Brain microvascular endothelial cell (primary cell): Measurements from ENCODE around the gene RNU1-4.
"Not testable (repeated sequence)": the region's sequence is repeated elsewhere in the genome, so short reads cannot be mapped to it uniquely, and the experiment has no call there.

Experiments used
- DNase-seq: peaks from one replicate; pipeline ENCODE4 v3.0.0-alpha.2; 2020
- H3K27ac ChIP-seq: fragments of 250-450 bp; sonication (Bioruptor Pico); 2 replicates; pipeline ENCODE4 v1.5.1; 2020; ENCODE audit warnings: mild to moderate bottlenecking, moderate library complexity
- H3K27me3 ChIP-seq: fragments of 250-450 bp; sonication (Bioruptor Pico); replicated peaks from 2 replicates; pipeline ENCODE4 v1.5.1; 2020; ENCODE audit warnings: mild to moderate bottlenecking
- H3K36me3 ChIP-seq: fragments of 250-450 bp; sonication (Bioruptor Pico); replicated peaks from 2 replicates; pipeline ENCODE4 v1.5.1; 2020; ENCODE audit warnings: mild to moderate bottlenecking
- H3K4me3 ChIP-seq: 2 replicates; pipeline ENCODE4 v1.5.1; 2011; ENCODE audit warnings: low read depth, mild to moderate bottlenecking, control low read depth, low read length, moderate library complexity
- in situ Hi-C: cut with HindIII; loops from 2 replicates; pipeline ENCODE4 v1.10.0; 2017; ENCODE audit warnings: low sequenced_read_pairs, low pct_ligation_motif_present

RNU1-4 gene

GRCh38 chr1:16740047-16740964, at the start of gene RNU1-4:
RNU1-4 (plus strand) TSS chr1:16740516.
- H3K27me3 ChIP-seq, H3K4me3 ChIP-seq, in situ Hi-C loops, H3K27ac ChIP-seq, DNase-seq, H3K36me3 ChIP-seq: not testable (repeated sequence)

DNA sequence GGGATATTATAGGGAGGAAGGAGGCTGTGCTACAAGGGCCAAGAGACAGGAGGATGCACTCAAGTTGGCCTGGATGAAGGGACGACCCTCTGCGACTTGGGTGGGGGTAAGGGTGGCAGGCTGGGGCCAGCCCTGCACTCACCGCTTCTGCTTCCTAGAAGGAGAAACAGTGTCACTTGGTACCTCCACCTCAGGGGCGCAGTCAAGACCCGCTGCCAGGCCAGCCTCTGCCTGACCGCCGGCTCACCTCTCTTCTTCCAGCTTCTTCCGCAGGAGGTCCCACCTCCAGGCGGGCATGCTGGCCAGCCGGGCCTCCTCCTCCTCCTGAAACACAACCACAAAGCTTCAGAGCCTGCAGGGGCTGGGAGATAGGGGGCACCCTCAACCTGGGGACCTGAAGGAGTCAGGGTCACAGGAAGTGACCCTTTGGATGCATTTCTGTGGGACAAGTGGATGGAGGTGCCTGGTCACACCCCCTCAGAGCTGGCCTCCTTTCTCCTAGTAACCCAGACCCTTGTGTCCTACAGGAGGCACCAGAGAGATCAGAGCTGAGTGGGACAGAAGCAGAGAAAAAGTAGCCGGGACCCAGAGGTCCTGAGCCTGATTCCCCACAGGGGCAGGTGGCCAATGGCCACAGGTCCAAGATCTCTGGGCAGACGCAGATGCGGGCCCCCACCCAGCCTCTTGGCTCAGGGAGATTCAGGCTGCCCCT, 49.2 kb upstream of the RNU1-4 start:
- H3K4me3 ChIP-seq, H3K36me3 ChIP-seq, DNase-seq, in situ Hi-C loops, H3K27me3 ChIP-seq, H3K27ac ChIP-seq: not testable (repeated sequence)

- DNase-seq, H3K27ac ChIP-seq, H3K36me3 ChIP-seq, H3K4me3 ChIP-seq, in situ Hi-C loops, H3K27me3 ChIP-seq: not testable (repeated sequence)
These were observed 48.0 kb upstream of the RNU1-4 start for GRCh38 chr1:16692283-16692682.

DNA sequence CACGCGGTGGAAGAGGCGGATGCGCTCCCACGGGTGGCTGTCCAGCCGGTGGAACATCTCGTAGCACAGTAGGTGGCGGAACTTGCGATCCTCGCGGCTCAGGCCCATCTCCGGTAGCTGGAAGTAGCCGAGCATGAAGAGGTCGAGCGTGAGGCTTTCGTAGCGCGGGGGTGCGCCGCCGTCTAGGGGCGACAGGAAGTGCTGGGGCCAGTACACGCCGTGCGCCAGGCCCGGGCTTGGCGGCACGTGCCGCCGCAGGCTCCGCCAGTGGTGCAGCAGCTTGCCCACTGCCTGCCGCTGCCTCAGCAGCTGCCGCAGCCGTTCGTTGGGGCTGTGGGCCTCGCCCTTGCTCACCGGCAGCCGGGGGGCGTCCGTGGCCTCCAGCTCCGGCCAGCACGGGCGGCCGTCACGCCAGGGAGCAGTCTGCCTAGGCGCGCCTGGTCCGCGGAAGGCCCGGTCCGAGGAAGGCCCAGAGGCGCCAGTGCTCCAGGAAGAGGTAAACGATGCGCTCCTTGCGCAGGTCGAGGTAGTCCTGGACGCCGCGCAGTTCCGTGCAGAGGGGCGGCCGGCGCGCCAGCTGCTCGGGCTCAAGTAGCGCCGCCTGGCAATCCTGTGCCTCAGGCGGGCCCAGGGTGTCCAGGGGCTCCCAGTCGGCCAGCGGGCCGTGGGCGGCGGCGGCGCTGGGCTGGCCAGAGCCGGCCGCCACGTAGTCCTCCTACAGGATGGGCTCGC, 47.4 kb upstream of the RNU1-4 start:
- H3K27me3 ChIP-seq, H3K4me3 ChIP-seq, in situ Hi-C loops, H3K36me3 ChIP-seq, H3K27ac ChIP-seq, DNase-seq: not testable (repeated sequence)

- DNase-seq, H3K27me3 ChIP-seq, H3K36me3 ChIP-seq, H3K27ac ChIP-seq, H3K4me3 ChIP-seq, in situ Hi-C loops: not testable (repeated sequence)
These were observed 46.6 kb upstream of the RNU1-4 start for GRCh38 chr1:16693449-16694307.

DNA sequence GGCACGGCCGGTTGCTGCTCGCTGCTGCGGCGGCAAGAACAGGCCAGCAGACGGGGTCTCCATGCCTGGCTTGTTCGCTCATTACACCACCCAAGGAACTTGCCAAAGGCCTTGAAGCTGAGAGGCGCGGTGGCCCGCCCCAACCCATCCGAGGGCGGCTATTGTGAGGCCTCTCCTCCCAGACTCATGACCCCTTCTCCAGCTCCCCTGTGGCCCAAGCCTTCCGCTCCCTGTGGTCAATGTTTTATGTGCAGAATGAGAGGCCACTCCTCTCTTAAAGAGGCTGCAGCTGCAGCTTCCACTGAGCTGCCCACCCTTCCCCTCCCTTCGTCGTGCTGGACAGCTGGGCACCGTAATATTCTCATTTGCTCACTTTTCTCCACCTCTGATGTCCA, 46.0 kb upstream of the RNU1-4 start:
- H3K36me3 ChIP-seq, DNase-seq, in situ Hi-C loops, H3K27me3 ChIP-seq, H3K4me3 ChIP-seq, H3K27ac ChIP-seq: not testable (repeated sequence)

DNA sequence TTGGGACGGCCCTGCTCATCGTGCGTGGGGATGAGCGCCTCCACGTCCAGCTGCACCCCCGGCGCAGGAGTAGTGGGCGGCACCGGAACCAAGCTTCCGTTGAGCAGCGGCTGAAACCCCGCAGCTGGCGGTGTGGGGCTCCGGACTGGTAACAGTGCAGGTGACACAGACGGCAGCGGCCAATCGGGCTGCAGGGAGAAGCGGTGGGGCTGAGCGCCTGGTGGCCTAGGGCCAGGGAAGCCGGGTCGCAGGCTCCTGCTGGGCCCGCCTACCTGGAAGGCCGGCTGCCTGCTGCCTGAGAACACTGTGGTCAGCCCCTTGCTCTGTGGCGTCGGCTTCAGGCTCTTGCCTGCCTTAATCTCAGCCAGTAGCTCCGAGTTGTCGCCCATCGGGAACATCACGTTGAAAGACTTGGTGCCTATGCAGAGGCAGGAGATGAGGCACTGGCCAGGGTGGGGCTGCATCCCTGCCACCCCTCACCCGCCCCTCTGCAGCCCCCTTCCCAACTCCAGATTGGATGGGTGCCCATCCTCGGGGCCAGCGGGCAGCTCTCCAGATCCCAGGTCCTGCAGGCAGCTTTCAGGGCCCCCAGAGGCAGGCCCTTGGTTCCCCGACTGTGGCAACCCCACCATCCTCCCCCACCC, 43.7 kb upstream of the RNU1-4 start:
- in situ Hi-C loops, H3K27me3 ChIP-seq, DNase-seq, H3K4me3 ChIP-seq, H3K27ac ChIP-seq, H3K36me3 ChIP-seq: not testable (repeated sequence)

DNA sequence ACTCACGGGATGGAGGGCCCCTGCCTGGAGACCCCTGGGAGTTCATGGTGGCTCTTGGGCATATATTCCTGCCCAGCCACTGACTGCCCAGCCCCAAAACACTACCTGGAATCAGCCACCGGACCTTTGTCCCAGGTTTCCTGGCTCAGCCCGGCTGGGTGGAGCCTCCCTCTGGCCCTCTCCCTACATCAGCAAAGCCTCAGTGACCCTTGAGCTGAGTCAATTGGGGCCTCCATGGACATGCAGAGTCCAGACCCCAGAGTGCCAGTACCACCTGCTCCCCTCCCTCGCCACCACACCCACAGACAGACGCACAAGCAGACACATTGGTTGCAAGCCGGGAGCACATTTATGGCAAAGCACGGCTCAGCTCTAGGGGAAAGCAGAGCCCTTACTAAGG, 43.2 kb upstream of the RNU1-4 start:
- H3K36me3 ChIP-seq, H3K27me3 ChIP-seq, H3K4me3 ChIP-seq, DNase-seq, in situ Hi-C loops, H3K27ac ChIP-seq: not testable (repeated sequence)

DNA sequence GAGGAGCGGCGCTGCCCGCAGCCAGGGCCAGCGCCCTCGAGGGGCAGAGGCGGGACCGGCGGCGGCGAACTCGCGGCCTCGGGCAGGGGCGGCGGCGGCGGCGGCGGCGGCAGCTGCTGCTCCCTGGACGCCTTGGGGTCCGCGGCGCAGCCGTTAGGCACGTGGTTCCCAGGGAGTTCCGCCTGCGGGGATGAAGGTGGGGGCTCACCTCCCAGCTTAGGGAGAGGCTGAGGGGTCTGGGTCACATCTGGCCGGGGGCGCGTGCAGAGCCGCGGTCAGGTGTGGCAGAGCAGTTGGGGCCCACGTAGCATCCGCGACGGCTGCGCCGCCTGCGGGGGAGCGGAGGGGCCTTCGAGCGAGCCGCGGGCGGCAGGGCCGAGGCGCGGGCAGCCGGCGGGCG, 40.9 kb upstream of the RNU1-4 start:
- H3K27me3 ChIP-seq, H3K4me3 ChIP-seq, in situ Hi-C loops, H3K27ac ChIP-seq, H3K36me3 ChIP-seq, DNase-seq: not testable (repeated sequence)

- H3K4me3 ChIP-seq, DNase-seq, H3K27ac ChIP-seq, H3K27me3 ChIP-seq, in situ Hi-C loops, H3K36me3 ChIP-seq: not testable (repeated sequence)
These were observed 40.0 kb upstream of the RNU1-4 start for GRCh38 chr1:16700138-16700895.

DNA sequence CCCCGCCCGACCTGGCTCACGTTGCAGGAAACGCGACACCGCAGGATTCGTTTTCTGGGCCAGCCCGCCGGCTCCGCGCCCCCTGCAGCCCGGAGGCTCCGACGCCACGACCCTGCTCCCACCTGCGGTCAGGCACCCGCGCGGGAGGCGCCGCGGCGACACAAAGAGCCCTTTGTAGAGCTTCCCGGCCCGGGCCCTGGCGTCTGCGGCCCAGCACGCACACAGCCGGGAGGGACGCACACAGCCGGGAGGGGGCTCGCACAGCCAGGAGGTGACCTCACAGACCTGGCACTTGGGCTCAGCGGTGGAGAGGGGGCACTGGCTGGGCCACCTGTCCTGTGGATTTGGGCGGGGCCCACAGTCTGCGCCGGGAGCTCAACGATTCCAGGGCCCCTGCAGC, 39.1 kb upstream of the RNU1-4 start:
- H3K27ac ChIP-seq, H3K36me3 ChIP-seq, in situ Hi-C loops, H3K27me3 ChIP-seq, DNase-seq, H3K4me3 ChIP-seq: not testable (repeated sequence)

DNA sequence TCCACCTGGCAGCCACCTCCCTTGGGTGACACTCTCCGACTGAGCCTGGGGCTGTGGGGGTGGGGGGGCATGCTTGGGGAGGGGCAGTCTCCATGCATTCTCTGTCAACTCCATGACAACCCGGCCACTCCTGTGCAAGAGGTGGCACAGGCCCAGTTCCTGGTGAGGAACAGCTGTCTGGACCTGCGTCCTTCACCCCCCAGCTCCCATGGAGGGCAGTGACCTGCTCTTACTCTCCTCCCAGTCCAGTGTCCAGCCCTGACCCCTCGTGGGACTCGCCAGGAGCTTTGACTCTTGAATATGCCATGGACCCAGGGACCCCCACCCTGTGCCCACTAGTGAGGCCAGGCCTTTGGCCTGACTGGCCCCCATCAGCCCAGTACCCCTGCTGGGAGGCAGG, 38.0 kb upstream of the RNU1-4 start:
- DNase-seq, H3K27ac ChIP-seq, in situ Hi-C loops, H3K27me3 ChIP-seq, H3K36me3 ChIP-seq, H3K4me3 ChIP-seq: not testable (repeated sequence)

DNA sequence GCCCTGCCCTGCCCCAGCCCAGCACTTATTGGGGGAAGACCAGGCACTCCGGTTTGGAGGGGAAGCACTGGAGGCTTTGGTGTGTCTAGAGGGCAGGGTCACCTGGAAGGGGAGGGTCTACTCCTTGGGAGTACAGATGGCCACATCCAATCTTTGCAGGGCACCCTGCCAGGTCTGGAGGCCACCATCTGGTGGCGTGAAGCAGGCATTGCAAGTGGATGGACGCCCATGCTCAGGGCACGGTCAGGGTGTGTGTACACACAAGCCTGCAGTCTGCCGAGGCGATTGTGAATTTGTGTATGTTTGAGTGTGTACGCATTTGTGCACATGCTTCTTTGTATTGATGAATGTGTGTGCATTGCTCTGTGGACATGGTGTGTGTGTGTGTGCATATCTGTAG, 37.2 kb upstream of the RNU1-4 start:
- in situ Hi-C loops, H3K27ac ChIP-seq, H3K4me3 ChIP-seq, H3K36me3 ChIP-seq, H3K27me3 ChIP-seq, DNase-seq: not testable (repeated sequence)
